Activated naive CD8-positive, alpha-beta T cell treated with anti-CD3 and anti-CD28 coated beads, Interleukin-2, amount 10 ng/mL, durations not matched to agents 7 days and 5 days (primary cell): ENCODE data around the gene HDAC4. TPM values are rescaled to one million over a fixed set of nuclear protein-coding genes. Genes with fewer than 3 reads are reported as not detected.

Experiments
- ATAC-seq: fragments of 150-1000 bp; cut with Tn5 transposase; one replicate; pipeline ENCODE4 v1.10.0; 2021; ENCODE audit warnings: low read depth, moderate library complexity
- POLR2A ChIA-PET: fragments of 350-600 bp; sonication (Branson Sonifier 250); formaldehyde crosslinking; loops from one replicate; lab custom pipeline; 2021; ENCODE audit warnings: antibody characterized with exemption; lab: Charles Lee
- DNase-seq: peaks from one replicate; pipeline ENCODE4 v3.0.0; 2021
- H3K27ac Mint-ChIP-seq: one replicate; pipeline ENCODE4 v1.8.0; 2022; ENCODE audit warnings: mild to moderate bottlenecking, mixed read lengths
- H3K27me3 Mint-ChIP-seq: one replicate; pipeline ENCODE4 v1.8.0; 2022; ENCODE audit warnings: mild to moderate bottlenecking, moderate library complexity, mixed read lengths
- H3K36me3 Mint-ChIP-seq: one replicate; pipeline ENCODE4 v1.8.0; 2021; ENCODE audit warnings: mild to moderate bottlenecking, mixed read lengths
- H3K4me1 Mint-ChIP-seq: one replicate; pipeline ENCODE4 v1.8.0; 2021; ENCODE audit warnings: mixed read lengths
- H3K4me3 Mint-ChIP-seq: one replicate; pipeline ENCODE4 v1.8.0; 2022; ENCODE audit warnings: mild to moderate bottlenecking, moderate library complexity, mixed read lengths
- H3K9me3 Mint-ChIP-seq: one replicate; pipeline ENCODE4 v1.8.0; 2021; ENCODE audit warnings: mixed read lengths
- total RNA-seq, 2 experiments: library from RNA; stranded (reverse); gene quantifications; one replicate each; pipeline ENCODE4 v1.2.3, GENCODE V29; 2021

The HDAC4 gene
- total RNA-seq, 2 experiments from 2014 or later: 54.0 to 57.4 TPM

DNA sequence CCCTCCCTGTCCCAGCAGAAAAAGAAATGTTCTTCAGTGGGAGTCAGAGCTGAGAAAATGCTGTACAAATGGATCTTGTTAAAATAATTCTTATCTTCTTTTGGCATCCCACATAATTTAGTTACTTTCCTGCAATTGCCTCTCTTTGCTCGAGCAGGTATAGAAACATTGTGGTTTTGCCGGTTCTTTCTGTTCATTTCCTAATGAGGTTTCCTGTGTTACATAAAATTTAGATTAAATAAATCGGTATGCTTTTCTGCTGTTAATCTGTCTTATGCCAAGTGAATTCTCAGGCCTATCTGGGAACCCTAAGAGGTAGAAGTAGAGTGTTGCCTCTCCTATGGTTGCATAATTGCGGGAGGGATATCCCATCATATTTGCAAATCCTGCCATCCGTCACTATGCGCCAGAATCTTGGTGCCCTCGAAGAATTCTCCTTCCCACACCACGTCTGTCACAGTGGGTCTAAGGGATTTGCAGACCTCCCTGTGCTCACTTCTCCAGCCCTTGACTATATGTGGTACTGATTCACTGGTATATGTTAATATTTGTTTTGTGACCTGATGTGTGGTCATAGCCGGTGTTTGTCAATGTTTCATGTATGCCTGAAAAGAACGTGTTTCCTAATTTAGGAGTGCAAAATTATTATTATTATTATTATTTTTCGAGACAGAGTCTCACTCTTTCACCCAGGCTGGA is 12.2 kb upstream of the HDAC4 start:
- ATAC-seq: no peak
- no peak for DNase-seq
- H3K27ac Mint-ChIP-seq: no peak overlapping the region

DNA sequence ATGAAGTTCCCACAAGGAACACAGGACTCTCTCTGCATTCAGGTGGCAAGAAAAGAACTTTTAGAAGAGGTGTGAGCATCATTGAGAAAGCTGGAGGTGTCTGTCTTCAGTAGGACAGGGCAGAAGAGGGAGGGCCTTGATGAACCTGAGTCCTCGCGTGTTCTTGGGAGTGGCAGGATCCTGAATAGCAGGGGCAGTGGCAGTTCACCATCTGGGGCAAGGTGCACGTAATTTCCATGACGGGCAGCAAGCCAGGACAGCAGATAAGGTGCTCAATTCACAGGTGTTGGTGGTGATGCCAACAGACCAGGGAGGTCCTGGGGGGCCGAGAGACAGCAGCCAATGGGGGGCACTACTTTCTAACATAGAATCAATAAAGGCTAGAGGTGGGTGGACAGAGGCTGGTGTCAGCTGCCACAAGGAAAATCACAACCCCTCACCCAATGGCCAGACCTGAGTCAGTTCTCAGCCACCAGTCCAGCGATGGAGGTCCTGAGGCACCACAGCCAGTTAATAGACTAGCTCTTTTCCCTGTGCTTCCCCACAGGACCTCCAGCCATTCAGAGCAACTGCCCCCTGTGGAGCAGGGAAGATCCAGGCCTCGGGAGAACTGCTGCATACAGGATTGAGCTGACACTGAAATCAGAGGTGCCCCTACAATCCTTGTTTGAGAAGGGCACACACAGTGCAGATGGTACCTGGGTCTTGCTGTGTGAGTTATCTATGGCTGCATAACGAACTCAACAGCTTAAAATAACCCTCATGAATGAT is 10.9 kb upstream of the HDAC4 start:
- Mint-ChIP-seq H3K9me3 (peaks cover 6% of the 10 kb centered on the region), H3K27me3 (peaks cover 10% of the 10 kb centered on the region), H3K4me1 (peaks cover 10% of the 10 kb centered on the region), H3K36me3 (peaks cover 1% of the 10 kb centered on the region), H3K27ac (no peak overlapping the region), H3K4me3 (no peak overlapping the region)
- POLR2A ChIA-PET: no interaction called here
- ATAC-seq: no peak
- DNase-seq: no peak

More for the DNA sequence above, 12.2 kb upstream of the HDAC4 start:
- H3K9me3 Mint-ChIP-seq: peaks cover 6% of the 10 kb centered on the region
- peaks cover 10% of the 10 kb centered on the region for H3K4me1 Mint-ChIP-seq
- H3K36me3 Mint-ChIP-seq: peaks cover 1% of the 10 kb centered on the region
- POLR2A ChIA-PET: no interaction called here
- H3K4me3 Mint-ChIP-seq: peak overlapping the region; percentile 2
- peaks cover 21% of the 10 kb centered on the region for H3K27me3 Mint-ChIP-seq

DNA sequence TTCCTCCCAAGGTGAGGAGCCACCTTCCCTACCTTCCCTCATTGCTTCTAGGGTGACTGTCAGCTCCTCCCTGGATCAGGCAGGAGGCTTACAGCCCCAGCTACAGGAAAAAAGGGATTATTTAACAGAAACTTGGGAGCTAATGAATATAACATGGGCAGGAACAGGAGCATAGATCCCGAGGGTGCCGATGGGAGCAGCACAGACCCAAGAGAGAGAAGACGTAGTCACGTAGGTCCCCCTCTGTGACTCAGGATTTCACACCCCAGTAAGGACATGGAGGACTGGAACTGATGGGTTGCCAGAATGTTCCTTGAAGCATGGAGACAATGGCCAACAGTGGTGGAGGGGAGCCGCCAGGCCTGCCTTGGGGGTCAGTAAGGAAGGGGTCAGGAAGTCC is 10.3 kb upstream of the HDAC4 start:
- no peak for DNase-seq
- POLR2A ChIA-PET: no interaction called here
- Mint-ChIP-seq H3K9me3 (peaks cover 6% of the 10 kb centered on the region), H3K27ac (no peak overlapping the region), H3K4me1 (peaks cover 10% of the 10 kb centered on the region), H3K27me3 (peaks cover 10% of the 10 kb centered on the region), H3K4me3 (no peak overlapping the region), H3K36me3 (peaks cover 1% of the 10 kb centered on the region)
- no peak for ATAC-seq

DNA sequence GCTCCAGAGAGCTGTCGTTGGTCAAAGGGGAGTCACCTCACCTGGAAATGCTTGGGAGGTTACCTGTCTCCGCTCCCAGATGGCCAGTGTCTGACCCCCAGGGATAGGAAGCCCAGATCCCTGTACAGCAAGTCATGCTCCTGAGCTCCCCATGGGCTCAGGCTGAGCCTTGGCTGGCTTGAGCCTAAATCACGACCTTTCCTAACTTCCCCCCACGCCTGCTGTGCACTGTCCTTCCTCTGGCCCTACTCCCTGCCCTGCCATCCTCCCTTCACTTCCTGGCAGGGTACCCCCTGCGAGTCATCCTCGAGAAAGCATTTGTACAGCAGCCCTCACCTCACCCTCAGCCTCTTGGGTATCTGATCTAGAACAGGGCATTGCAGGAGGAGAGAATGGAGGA is 9.2 kb upstream of the HDAC4 start:
- Mint-ChIP-seq H3K27me3 (peaks cover 10% of the 10 kb centered on the region), H3K9me3 (peaks cover 6% of the 10 kb centered on the region), H3K36me3 (peaks cover 1% of the 10 kb centered on the region), H3K4me3 (no peak overlapping the region), H3K4me1 (peaks cover 10% of the 10 kb centered on the region), H3K27ac (no peak overlapping the region)
- DNase-seq: no peak
- POLR2A ChIA-PET: no interaction called here
- no peak for ATAC-seq

DNA sequence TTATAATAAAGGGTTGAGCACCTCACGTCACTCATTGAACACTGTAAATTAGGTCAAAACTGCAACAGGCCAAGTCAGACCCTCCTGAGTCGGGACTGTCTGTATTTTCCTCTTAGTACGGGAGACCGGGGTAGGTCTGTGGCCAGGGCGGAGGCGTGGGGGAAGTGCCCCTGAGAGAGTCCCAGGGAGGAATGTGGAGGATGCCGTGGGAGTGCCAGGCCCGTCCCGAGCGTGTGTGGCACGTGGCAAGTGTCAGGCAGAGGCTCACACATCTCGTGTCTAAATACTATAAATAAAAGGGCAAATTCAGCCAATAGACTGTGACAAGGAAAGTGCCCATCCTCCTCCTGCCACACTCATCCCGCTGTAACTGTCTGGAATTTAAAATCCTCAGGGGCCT is 6.3 kb upstream of the HDAC4 start:
- H3K4me3 Mint-ChIP-seq: no peak overlapping the region
- POLR2A ChIA-PET: no interaction called here

DNA sequence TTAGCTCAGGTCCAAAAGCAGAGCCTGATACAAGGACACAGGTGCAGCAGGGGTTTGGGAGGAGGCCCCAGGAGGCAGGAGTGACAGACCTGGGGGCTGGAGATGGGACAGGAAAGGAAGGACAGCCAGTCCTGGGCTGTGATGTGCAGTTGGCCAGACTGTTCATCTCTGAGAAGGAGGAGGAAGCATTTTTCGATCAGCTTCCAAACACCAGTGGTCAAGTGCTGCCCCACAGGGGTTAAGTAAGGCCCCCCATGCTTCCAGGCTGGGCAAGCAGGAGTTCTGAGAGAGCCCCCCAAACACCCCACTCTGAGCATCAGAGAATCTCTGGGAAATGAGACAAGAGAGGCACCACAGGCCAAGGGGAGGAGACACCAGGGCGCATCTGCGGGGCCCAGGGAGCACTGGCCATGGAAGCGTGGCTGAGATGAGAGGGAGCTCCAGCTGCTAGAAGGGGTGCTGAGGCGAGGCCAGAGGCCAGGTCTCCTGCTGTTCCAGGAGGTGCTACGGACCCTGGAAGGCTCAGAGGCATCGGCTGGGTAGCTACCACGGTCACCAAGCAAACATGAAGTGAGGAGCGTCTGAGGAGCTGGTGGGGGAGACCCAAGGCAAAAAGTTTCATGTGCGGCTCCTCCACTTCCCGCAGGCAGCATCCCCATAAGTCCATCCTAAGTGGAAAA is 5.6 kb upstream of the HDAC4 start:
- ATAC-seq (no peak), DNase-seq (no peak)
- H3K27me3 Mint-ChIP-seq: peaks cover 15% of the 10 kb centered on the region
- no peak overlapping the region for H3K27ac Mint-ChIP-seq
- H3K9me3 Mint-ChIP-seq: no peaks in the 10 kb centered on the region
- peaks cover 5% of the 10 kb centered on the region for H3K4me1 Mint-ChIP-seq
- POLR2A ChIA-PET: no interaction called here
- no peak overlapping the region for H3K4me3 Mint-ChIP-seq
- peaks cover 2% of the 10 kb centered on the region for H3K36me3 Mint-ChIP-seq

More for the DNA sequence above, 6.3 kb upstream of the HDAC4 start:
- Mint-ChIP-seq H3K36me3 (no peaks in the 10 kb centered on the region), H3K27me3 (peaks cover 17% of the 10 kb centered on the region), H3K27ac (no peak overlapping the region), H3K9me3 (no peaks in the 10 kb centered on the region), H3K4me1 (peaks cover 3% of the 10 kb centered on the region)
- ATAC-seq (no peak), DNase-seq (no peak)

DNA sequence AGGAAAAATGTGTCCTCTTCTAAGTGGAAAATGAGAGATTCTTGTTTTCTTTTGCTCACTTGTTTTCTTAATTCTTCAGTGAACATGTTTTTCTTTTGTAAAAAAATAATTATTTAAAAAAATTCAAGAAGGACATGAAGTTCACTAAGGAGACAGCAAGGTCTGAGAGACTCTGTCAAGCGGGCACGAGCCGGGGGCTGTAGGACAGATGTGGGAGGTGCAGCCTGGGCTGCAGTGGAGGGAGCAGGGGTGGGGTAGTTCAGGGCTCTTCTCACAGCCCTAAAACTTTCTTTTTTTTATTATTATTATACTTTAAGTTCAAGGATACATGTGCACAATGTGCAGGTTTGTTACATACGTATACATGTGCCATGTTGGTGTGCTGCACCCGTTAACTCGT is 4.3 kb upstream of the HDAC4 start:
- DNase-seq (no peak), ATAC-seq (no peak)
- peaks cover 2% of the 10 kb centered on the region for H3K36me3 Mint-ChIP-seq
- peaks cover 10% of the 10 kb centered on the region for H3K27me3 Mint-ChIP-seq
- POLR2A ChIA-PET: no interaction called here
- no peaks in the 10 kb centered on the region for H3K9me3 Mint-ChIP-seq
- no peak overlapping the region for H3K4me3 Mint-ChIP-seq
- H3K4me1 Mint-ChIP-seq: peaks cover 5% of the 10 kb centered on the region
- no peak overlapping the region for H3K27ac Mint-ChIP-seq

DNA sequence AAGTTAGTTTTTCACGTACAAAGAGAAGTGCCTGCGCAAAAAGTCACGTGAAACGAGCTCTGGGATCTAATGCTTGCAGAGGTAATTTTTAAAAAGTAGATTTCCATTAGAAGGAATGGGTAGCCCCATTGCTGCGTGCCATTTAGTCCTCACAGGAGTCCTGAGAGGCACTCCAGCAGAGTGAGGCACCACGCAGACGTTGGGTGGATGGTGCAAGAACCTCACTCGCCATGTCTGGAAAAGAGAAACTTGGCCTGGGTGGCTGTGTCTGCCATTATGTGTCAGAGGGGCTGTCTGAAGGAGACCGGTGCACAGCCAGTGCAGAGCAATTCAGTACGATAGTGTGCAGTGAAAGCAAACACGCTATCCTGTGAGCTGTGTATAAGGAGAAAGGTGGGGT is 1.8 kb upstream of the HDAC4 start:
- no peak for ATAC-seq
- peaks cover 6% of the 10 kb centered on the region for H3K27me3 Mint-ChIP-seq
- H3K27ac Mint-ChIP-seq: peak overlapping the region; percentile 10
- POLR2A ChIA-PET: interaction anchor here (0.6 kb wide), 2 partner anchors 196 to 270 kb away, joined by 3 to 4 read pairs; no protein-coding TSS in a partner anchor
- no peak for DNase-seq
- no peaks in the 10 kb centered on the region for H3K9me3 Mint-ChIP-seq
- peaks cover 16% of the 10 kb centered on the region for H3K4me1 Mint-ChIP-seq
- H3K4me3 Mint-ChIP-seq: peak overlapping the region; percentile 90
- peaks cover 5% of the 10 kb centered on the region for H3K36me3 Mint-ChIP-seq

DNA sequence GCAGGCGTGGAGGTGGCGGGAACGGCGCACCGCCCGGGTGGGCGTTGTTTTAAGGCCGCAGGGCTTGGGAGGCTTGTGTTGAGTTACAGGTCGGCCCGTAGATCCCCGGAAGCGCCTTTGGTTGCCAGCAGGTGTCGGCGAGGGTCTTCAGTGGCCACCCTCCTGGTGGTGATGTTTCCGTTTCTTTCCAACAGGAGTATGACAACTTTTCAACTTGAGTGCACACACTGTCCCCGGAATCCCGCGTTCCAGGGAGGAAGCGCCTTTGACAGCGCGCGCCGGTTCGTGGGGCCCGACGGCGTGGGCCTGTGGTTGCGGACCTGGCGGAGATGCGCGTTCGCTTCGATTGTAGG is 1.0 kb upstream of the HDAC4 start:
- ATAC-seq: peak; percentile 3
- Mint-ChIP-seq H3K4me3 (peak overlapping the region; percentile 90), H3K36me3 (peaks cover 7% of the 10 kb centered on the region), H3K4me1 (peaks cover 25% of the 10 kb centered on the region), H3K27me3 (peaks cover 6% of the 10 kb centered on the region), H3K9me3 (no peaks in the 10 kb centered on the region), H3K27ac (peak overlapping the region; percentile 94)
- no peak for DNase-seq
- POLR2A ChIA-PET: interaction anchor here (0.6 to 1.3 kb wide), 3 partner anchors 106 to 269 kb away, joined by 3 to 13 read pairs (median 4); no protein-coding TSS in a partner anchor

DNA sequence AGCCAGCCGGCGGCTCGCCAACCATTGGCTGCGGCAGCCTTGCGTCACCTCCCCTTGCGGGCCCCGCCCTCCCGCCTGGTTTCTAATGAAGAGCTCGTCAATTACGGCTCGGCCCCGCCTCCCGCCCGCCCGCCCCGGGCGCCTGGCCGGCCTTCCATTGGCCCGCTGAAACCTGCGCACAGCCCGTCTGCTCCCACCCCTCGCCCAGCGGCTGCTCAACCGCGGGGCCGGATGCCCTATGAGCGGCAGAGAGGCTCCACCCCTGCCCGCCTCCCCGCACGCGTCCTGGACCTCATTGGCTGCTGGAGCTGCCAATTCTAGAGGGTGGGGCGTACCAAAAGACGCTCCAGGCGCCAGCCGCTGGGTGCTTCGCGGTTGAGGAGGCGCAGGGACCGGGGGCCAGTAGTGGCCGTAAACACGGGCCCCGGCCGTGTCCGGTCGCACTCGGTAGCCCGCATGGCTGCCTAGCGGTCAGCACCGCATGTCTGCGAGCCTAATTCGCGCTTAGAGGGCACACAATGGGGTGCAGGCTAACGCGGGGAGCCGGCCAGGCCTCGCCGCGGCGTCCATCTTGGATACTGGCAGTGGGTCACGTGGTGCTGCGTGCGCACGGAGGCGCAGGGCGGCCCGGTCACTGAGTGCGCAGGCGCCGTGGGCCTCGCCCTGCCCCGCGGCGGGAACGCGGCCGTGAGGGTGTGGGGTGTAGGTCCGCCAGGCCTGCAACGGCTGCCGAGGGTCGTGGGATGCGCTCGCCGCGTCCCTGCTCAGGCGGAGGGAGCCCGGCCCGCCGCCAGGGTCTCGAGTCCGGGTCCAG is 454 bp upstream of the HDAC4 start:
- Mint-ChIP-seq H3K9me3 (no peaks in the 10 kb centered on the region), H3K27me3 (peaks cover 6% of the 10 kb centered on the region), H3K36me3 (peaks cover 7% of the 10 kb centered on the region), H3K27ac (peak overlapping the region; percentile 94), H3K4me1 (peaks cover 29% of the 10 kb centered on the region), H3K4me3 (peak overlapping the region; percentile 90)
- ATAC-seq (peak; percentile 93), DNase-seq (peak; percentile 99)
- POLR2A ChIA-PET: interaction anchor here (0.6 to 1.3 kb wide), 26 partner anchors 10 to 624 kb away, joined by 3 to 22 read pairs (median 4); partner anchors contain the start of gene NDUFA10

DNA sequence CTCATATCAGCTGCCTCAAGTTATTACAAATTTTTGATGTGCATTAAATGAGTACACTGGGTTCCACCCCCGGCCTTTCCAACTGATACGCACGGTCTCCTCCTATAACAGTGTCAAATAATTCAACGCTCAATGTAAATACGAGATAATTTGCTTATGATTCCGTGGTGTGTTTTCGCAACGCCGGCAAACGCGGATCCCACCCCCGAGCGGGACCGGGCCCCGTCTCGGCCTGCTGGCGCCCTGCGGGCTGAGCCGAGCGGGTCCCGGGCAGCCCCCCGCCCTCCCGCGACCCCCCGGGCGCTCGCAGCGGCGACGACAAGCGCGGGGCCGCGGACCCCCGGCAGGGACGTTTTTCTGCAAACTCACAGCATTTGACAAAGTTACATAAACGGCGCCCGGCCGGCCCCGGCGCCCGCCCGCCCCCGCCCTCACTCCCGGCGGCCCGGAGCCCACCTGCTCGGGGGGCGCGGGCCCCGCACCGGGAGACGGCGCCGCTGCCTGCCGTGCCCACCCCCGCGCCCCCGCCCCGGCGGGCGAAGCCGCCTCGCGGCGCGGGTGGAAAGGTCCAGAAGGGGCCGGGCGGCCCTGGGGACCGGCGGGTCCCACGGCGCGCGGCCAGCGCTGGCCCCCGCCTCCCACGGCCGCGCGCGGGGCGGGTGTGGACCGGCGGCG is 762 bp downstream of the HDAC4 start:
- Mint-ChIP-seq H3K9me3 (no peaks in the 10 kb centered on the region), H3K4me1 (peaks cover 32% of the 10 kb centered on the region)
- POLR2A ChIA-PET: interaction anchor here (1.5 to 2.1 kb wide), 2 partner anchors 19 to 133 kb away, joined by 5 to 9 read pairs; no protein-coding TSS in a partner anchor

DNA sequence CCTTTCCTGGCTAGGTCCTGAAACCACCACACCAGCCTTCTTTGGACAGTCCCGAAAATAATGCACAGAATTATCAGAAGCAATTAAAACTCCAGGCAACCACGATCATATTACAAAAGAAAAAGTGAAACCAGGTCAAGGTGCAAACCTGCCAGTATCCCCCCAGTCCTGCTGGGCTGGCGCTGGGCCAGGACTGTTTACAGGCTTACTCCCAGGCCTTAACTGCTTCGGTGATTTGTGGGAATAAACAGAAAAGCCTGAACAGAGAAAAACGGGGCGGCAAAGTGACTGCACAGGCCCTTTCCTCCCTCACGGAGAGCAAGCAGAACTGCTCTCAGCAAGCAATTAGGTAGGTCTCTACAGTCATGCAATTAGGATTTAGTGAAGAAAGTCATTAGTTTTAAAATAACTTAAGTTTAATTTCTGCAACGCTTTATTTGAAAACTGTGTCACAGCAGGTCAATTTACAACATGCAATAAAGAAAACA is 1.3 kb downstream of the HDAC4 start:
- Mint-ChIP-seq H3K27ac (peak overlapping the region; percentile 92), H3K4me1 (peaks cover 32% of the 10 kb centered on the region), H3K4me3 (peak overlapping the region; percentile 93), H3K9me3 (no peaks in the 10 kb centered on the region), H3K27me3 (peaks cover 6% of the 10 kb centered on the region), H3K36me3 (peaks cover 7% of the 10 kb centered on the region)
- DNase-seq: peak; percentile 60
- no peak for ATAC-seq
- POLR2A ChIA-PET: interaction anchor here (0.9 to 2.1 kb wide), 5 partner anchors 10 to 132 kb away, joined by 3 to 9 read pairs (median 3); no protein-coding TSS in a partner anchor

More for the DNA sequence above, 762 bp downstream of the HDAC4 start:
- H3K27me3 Mint-ChIP-seq: peaks cover 6% of the 10 kb centered on the region
- DNase-seq: peak; percentile 48
- H3K4me3 Mint-ChIP-seq: peak overlapping the region; percentile 93
- H3K27ac Mint-ChIP-seq: peak overlapping the region; percentile 92
- peaks cover 7% of the 10 kb centered on the region for H3K36me3 Mint-ChIP-seq
- no peak for ATAC-seq
